Measurements from ENCODE around the gene HDAC9.

The HDAC9 gene

GRCh38 chr7:18792871-18793595, 297.5 kb downstream of the HDAC9 start:
- Mint-ChIP-seq H3K9me3 (no peaks in the 10 kb centered on the region), H3K4me3 (no peak overlapping the region), H3K4me1 (no peaks in the 10 kb centered on the region), H3K27ac (no peak overlapping the region), H3K36me3 (peaks cover 11% of the 10 kb centered on the region), H3K27me3 (no peaks in the 10 kb centered on the region)
- DNase-seq (ENCODE audit: low spot score in 2 of 2), result no peak
- ATAC-seq (ENCODE audit: low read depth), result no peak

GRCh38 chr7:18796216-18796615, 300.7 kb downstream of the HDAC9 start:
- H3K4me1 Mint-ChIP-seq, result no peaks in the 10 kb centered on the region

DNA sequence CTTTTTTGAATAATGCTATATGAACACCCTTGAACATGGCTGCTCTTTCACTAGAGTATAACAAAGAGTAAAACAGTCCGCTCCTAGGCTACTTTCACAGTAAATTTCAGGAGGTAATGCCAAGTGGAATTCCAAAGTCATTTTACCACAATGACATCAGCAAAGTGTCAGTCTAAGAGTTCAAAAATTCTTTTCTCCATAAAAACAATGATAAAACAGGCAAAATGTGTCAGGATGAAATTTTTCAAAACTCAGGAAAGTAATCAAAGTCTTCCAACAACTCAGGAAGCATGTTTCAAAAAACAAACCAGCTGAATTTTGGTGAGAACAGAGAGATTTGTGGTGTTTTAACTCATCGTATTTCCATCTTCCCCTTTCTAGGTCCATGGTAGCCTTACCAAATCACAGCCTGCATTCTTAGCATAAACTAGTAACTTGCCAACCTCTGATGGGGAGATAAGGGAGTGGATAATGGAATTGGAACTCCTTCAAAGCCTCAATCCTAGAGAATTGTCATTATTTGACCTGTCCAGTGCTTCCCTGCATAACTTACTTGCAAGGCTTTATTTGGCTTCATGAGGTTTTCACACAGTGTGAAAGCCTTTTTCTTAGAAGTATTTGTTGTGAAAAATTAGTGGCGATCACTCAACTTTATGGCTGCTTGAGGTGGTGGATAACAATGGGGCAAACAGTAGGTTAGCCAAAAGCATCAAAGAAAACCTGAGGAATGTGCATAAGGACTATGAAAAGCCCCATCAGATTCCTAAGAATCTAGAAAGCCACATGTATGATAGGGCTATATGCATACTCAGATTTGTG, 302.7 kb downstream of the HDAC9 start:
- peak overlapping the region; percentile 57 for H3K27ac Mint-ChIP-seq
- ATAC-seq (ENCODE audit: low read depth) (no peak), DNase-seq (ENCODE audit: low spot score in 2 of 2) (no peak)
- H3K4me1 Mint-ChIP-seq, result no peaks in the 10 kb centered on the region
- no peaks in the 10 kb centered on the region for H3K27me3 Mint-ChIP-seq
- no peaks in the 10 kb centered on the region for H3K9me3 Mint-ChIP-seq
- H3K4me3 Mint-ChIP-seq, result no peak overlapping the region
- H3K36me3 Mint-ChIP-seq, result peaks cover under 1% of the 10 kb centered on the region

More at GRCh38 chr7:18796216-18796615, 300.7 kb downstream of the HDAC9 start:
- DNase-seq (ENCODE audit: low spot score in 2 of 2) (no peak), ATAC-seq (ENCODE audit: low read depth) (no peak)
- Mint-ChIP-seq H3K36me3 (peaks cover 2% of the 10 kb centered on the region), H3K27me3 (no peaks in the 10 kb centered on the region), H3K27ac (no peak overlapping the region), H3K9me3 (no peaks in the 10 kb centered on the region), H3K4me3 (no peak overlapping the region)

DNA sequence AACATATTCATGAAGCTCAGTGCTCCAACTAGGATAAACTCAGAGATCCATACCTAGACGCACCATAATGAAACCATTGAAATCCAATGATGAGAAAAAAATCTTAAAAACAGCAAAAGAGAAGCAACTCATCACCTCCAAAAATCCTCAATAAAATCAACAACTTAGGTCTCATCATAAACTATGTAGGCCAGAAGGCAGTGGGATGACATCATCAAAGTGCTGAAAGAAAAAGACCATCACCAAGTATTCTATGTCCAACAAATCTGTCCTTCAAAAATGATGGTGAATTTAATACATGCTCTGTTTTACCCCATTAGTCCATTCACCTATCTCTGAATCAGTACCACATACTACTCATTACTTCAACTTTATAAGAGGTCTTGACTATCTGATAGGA, 304.4 kb downstream of the HDAC9 start:
- H3K27me3 Mint-ChIP-seq, result no peaks in the 10 kb centered on the region
- no peaks in the 10 kb centered on the region for H3K36me3 Mint-ChIP-seq
- H3K9me3 Mint-ChIP-seq, result no peaks in the 10 kb centered on the region
- DNase-seq (ENCODE audit: low spot score in 2 of 2) (no peak), ATAC-seq (ENCODE audit: low read depth) (no peak)
- no peak overlapping the region for H3K27ac Mint-ChIP-seq
- no peaks in the 10 kb centered on the region for H3K4me1 Mint-ChIP-seq
- no peak overlapping the region for H3K4me3 Mint-ChIP-seq

GRCh38 chr7:18803923-18804322, 308.4 kb downstream of the HDAC9 start:
- Mint-ChIP-seq H3K4me1 (no peaks in the 10 kb centered on the region), H3K27me3 (no peaks in the 10 kb centered on the region), H3K4me3 (no peak overlapping the region), H3K9me3 (no peaks in the 10 kb centered on the region), H3K36me3 (no peaks in the 10 kb centered on the region), H3K27ac (no peak overlapping the region)
- no peak for DNase-seq (ENCODE audit: low spot score in 2 of 2)
- no peak for ATAC-seq (ENCODE audit: low read depth)

DNA sequence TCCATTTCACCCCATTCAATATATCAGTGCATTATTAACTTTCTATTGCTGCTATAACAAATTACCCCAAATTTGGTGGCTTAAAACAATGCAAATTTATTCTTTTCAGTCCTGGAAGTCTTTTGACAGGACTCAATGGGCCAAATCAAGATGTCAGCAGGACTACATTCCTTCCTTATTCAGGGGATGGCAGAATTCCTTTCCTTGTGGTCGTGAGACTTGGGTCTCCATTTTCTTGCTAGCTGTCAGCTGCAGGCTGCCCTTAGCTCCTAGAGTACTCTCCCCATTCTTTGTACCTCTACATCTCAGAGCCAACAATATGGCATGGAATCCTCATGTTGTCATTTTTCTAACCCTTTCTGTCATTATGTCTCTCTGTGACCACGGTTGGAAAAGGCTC, 310.6 kb downstream of the HDAC9 start:
- Mint-ChIP-seq H3K36me3 (no peaks in the 10 kb centered on the region), H3K27me3 (no peaks in the 10 kb centered on the region), H3K4me1 (no peaks in the 10 kb centered on the region), H3K9me3 (no peaks in the 10 kb centered on the region), H3K4me3 (no peak overlapping the region), H3K27ac (no peak overlapping the region)
- DNase-seq (ENCODE audit: low spot score in 2 of 2) (no peak), ATAC-seq (ENCODE audit: low read depth) (no peak)

- ATAC-seq (ENCODE audit: low read depth), result no peak
- Mint-ChIP-seq H3K36me3 (peaks cover 4% of the 10 kb centered on the region), H3K27me3 (no peaks in the 10 kb centered on the region), H3K4me3 (no peak overlapping the region), H3K9me3 (peaks cover 9% of the 10 kb centered on the region), H3K4me1 (no peaks in the 10 kb centered on the region), H3K27ac (no peak overlapping the region)
- DNase-seq (ENCODE audit: low spot score in 2 of 2), result no peak
Measured at GRCh38 chr7:18808026-18808425, 312.5 kb downstream of the HDAC9 start.

GRCh38 chr7:18815261-18815960, 319.9 kb downstream of the HDAC9 start:
- H3K36me3 Mint-ChIP-seq, result peaks cover 4% of the 10 kb centered on the region
- no peak for ATAC-seq (ENCODE audit: low read depth)
- no peak overlapping the region for H3K4me3 Mint-ChIP-seq

GRCh38 chr7:18820981-18821380, 325.4 kb downstream of the HDAC9 start:
- Mint-ChIP-seq H3K36me3 (no peaks in the 10 kb centered on the region), H3K4me1 (no peaks in the 10 kb centered on the region), H3K27me3 (no peaks in the 10 kb centered on the region), H3K9me3 (no peaks in the 10 kb centered on the region), H3K4me3 (no peak overlapping the region), H3K27ac (no peak overlapping the region)
- ATAC-seq (ENCODE audit: low read depth), result no peak
- DNase-seq (ENCODE audit: low spot score in 2 of 2), result no peak

More at GRCh38 chr7:18815261-18815960, 319.9 kb downstream of the HDAC9 start:
- H3K27ac Mint-ChIP-seq, result no peak overlapping the region
- peaks cover 10% of the 10 kb centered on the region for H3K9me3 Mint-ChIP-seq
- no peak for DNase-seq (ENCODE audit: low spot score in 2 of 2)
- no peaks in the 10 kb centered on the region for H3K4me1 Mint-ChIP-seq
- H3K27me3 Mint-ChIP-seq, result no peaks in the 10 kb centered on the region

GRCh38 chr7:18821554-18821953, 326.0 kb downstream of the HDAC9 start:
- Mint-ChIP-seq H3K27me3 (no peaks in the 10 kb centered on the region), H3K36me3 (no peaks in the 10 kb centered on the region), H3K9me3 (no peaks in the 10 kb centered on the region), H3K4me3 (no peak overlapping the region), H3K27ac (no peak overlapping the region), H3K4me1 (no peaks in the 10 kb centered on the region)
- no peak for ATAC-seq (ENCODE audit: low read depth)
- no peak for DNase-seq (ENCODE audit: low spot score in 2 of 2)

DNA sequence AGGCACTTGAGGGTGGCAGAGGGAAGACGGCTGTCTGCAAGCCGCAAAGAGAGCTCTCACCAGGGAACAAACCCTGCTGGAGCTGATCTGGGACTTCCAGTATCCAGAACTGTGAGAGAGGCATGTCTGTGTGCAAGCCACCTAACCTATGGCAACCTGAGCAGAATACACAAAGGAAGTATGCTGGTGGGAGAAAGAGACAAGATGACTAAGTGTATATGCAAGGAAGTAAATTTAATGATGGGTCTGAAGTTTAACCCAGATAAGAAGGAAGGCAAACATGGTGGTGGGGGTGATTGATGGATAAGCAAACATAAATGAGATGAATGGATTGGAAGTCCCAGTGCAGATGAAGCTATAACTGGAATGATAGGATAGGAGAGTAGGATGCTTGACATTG, 328.6 kb downstream of the HDAC9 start:
- Mint-ChIP-seq H3K36me3 (no peaks in the 10 kb centered on the region), H3K27me3 (no peaks in the 10 kb centered on the region), H3K9me3 (no peaks in the 10 kb centered on the region), H3K4me1 (no peaks in the 10 kb centered on the region), H3K27ac (no peak overlapping the region), H3K4me3 (no peak overlapping the region)
- DNase-seq (ENCODE audit: low spot score in 2 of 2), result no peak
- ATAC-seq (ENCODE audit: low read depth), result no peak

- no peak for DNase-seq (ENCODE audit: low spot score in 2 of 2)
Measured at GRCh38 chr7:18828260-18828993, 332.9 kb downstream of the HDAC9 start.

DNA sequence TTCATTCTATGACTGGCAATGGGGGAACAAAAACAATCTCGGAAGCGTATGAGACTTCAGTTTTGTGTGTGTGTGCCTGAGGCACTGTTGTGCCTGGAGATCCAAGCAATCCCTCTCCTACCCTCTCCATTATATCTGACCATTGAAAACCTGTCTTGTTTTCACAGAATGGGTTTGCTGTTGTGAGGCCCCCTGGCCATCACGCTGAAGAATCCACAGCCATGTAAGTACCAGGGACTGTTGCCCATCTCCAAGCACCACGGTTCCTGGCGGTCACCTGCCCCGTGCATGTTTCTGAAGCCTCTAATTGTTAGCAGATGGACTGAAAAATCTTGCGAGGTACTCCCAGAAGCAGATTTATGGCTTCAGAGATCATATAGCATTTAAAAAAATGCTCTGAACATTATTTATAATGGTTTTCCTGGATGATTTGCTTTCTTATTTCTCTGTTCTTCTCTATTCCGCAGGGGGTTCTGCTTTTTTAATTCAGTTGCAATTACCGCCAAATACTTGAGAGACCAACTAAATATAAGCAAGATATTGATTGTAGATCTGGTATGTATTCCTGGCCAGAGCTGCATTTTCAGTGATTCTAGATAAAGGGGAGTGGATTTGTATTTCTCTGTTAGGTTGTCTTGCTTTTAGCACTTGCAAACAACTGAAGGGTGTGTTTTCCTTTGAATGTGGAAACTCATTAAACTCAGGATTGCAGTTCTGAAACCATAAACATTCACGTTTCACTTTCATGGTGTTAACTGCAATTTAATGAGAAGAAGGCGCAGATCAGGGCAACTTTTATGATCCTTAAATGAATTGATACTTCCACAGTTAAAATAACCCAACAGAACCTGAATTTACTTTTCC, 333.7 kb downstream of the HDAC9 start:
- no peak for ATAC-seq (ENCODE audit: low read depth)
- no peak overlapping the region for H3K27ac Mint-ChIP-seq
- no peaks in the 10 kb centered on the region for H3K27me3 Mint-ChIP-seq
- DNase-seq (ENCODE audit: low spot score in 2 of 2), result no peak
- H3K4me1 Mint-ChIP-seq, result no peaks in the 10 kb centered on the region
- no peak overlapping the region for H3K4me3 Mint-ChIP-seq
- H3K9me3 Mint-ChIP-seq, result no peaks in the 10 kb centered on the region
- H3K36me3 Mint-ChIP-seq, result peaks cover 5% of the 10 kb centered on the region

More at GRCh38 chr7:18828260-18828993, 332.9 kb downstream of the HDAC9 start:
- no peak overlapping the region for H3K27ac Mint-ChIP-seq
- ATAC-seq (ENCODE audit: low read depth), result no peak
- H3K4me3 Mint-ChIP-seq, result no peak overlapping the region
- no peaks in the 10 kb centered on the region for H3K27me3 Mint-ChIP-seq
- H3K4me1 Mint-ChIP-seq, result no peaks in the 10 kb centered on the region
- H3K9me3 Mint-ChIP-seq, result no peaks in the 10 kb centered on the region
- peaks cover 2% of the 10 kb centered on the region for H3K36me3 Mint-ChIP-seq
